Measurements from ENCODE around the gene LIPA. TPM values are rescaled to one million over a fixed set of nuclear protein-coding genes. Genes with fewer than 3 reads are reported as not detected.

LIPA gene
- total and polyA plus RNA-seq, 9 donors, result 26.6 to 191 (median 36.1) TPM

DNA sequence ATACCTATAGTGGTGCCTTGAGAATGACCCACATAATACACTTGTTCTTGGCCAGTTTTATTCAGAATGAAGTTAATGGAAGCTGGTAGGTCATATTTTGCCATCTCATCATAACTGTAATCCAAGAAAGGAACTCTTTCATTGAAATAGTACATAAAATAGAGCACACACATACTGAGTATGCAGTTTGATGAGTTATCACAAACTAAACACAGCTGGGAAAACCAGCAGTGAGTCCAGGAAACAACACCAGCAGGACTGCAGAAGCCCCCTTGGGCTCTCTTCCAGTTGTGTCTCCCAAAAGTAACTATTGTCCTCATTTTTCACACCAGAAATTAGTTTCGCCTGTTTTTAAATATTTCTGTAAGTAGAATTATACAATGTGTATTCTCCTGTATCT is 24.7 kb downstream of the LIPA start:
- Histone ChIP-seq H3K27me3 (no peaks in the 10 kb centered on the region), H3K36me3 (no peaks in the 10 kb centered on the region), H3K4me1 (ENCODE audit: insufficient read depth) (no peaks in the 10 kb centered on the region), H3K27ac (no peak overlapping the region), H3K9me3 (no peaks in the 10 kb centered on the region), H3K4me3 (no peak overlapping the region)
- DNase-seq, result no peak
- 97 to 100% (median 98%) methylated on average over 1 of the region's 1 CpG for WGBS, 3 donors
- intact Hi-C loops (cut with DNase I), result no loop called here
- TF ChIP-seq POLR2A (IDR thresholded peaks at IDR 0.05) (no peak), EP300 (IDR thresholded peaks at IDR 0.05) (no peak)
- TF ChIP-seq, protein P1, sequence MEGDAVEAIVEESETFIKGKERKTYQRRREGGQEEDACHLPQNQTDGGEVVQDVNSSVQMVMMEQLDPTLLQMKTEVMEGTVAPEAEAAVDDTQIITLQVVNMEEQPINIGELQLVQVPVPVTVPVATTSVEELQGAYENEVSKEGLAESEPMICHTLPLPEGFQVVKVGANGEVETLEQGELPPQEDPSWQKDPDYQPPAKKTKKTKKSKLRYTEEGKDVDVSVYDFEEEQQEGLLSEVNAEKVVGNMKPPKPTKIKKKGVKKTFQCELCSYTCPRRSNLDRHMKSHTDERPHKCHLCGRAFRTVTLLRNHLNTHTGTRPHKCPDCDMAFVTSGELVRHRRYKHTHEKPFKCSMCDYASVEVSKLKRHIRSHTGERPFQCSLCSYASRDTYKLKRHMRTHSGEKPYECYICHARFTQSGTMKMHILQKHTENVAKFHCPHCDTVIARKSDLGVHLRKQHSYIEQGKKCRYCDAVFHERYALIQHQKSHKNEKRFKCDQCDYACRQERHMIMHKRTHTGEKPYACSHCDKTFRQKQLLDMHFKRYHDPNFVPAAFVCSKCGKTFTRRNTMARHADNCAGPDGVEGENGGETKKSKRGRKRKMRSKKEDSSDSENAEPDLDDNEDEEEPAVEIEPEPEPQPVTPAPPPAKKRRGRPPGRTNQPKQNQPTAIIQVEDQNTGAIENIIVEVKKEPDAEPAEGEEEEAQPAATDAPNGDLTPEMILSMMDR (IDR thresholded peaks at IDR 0.05), result no peak

GRCh38 chr10:89224739-89225443 is 26.7 kb downstream of the LIPA start:
- H3K27ac ChIP-seq, result no peak overlapping the region
- no peaks in the 10 kb centered on the region for H3K4me1 ChIP-seq (ENCODE audit: insufficient read depth)
- H3K36me3 ChIP-seq, result no peaks in the 10 kb centered on the region
- DNase-seq, result no peak
- H3K27me3 ChIP-seq, result no peaks in the 10 kb centered on the region
- no peak overlapping the region for H3K4me3 ChIP-seq
- no peak for TF ChIP-seq EP300 (IDR thresholded peaks at IDR 0.05)
- TF ChIP-seq, protein P1 (IDR thresholded peaks at IDR 0.05), result no peak
- TF ChIP-seq POLR2A (IDR thresholded peaks at IDR 0.05), result no peak
- WGBS, 3 donors, result 56 to 67% (median 67%) methylated on average over 18 of the region's 18 CpGs
- intact Hi-C loops (cut with DNase I), result no loop called here
- H3K9me3 ChIP-seq, result no peaks in the 10 kb centered on the region

DNA sequence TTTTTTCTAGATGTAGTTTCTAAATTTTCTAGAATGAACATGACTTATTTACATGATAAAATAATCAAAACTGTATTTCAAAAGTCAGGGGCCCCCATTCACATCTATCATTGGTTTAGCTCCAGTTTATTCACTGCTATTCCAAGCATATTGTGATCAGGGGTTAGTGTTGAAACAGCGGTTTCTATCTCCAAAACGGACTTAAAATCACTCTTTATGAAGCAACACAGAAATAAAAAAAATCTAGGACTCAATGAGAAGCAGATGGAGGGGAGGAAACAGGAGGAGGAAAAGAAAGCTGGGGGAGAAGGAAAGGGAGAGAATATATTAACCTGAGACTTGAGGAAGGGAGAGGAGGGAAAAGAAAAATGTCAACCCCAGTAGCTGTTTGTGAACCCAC is 29.7 kb downstream of the LIPA start:
- intact Hi-C loops (cut with DNase I), result no loop called here
- Histone ChIP-seq H3K27me3 (no peaks in the 10 kb centered on the region), H3K9me3 (no peaks in the 10 kb centered on the region), H3K4me3 (no peak overlapping the region), H3K36me3 (no peaks in the 10 kb centered on the region), H3K27ac (no peak overlapping the region), H3K4me1 (ENCODE audit: insufficient read depth) (peaks cover 2% of the 10 kb centered on the region)
- DNase-seq, result no peak
- TF ChIP-seq, protein P1 (IDR thresholded peaks at IDR 0.05), result no peak
- no peak for TF ChIP-seq EP300 (IDR thresholded peaks at IDR 0.05)
- no peak for TF ChIP-seq POLR2A (IDR thresholded peaks at IDR 0.05)
- WGBS, 3 donors, result 42 to 48% (median 43%) methylated on average over 2 of the region's 2 CpGs

GRCh38 chr10:89219513-89220218 is 31.9 kb downstream of the LIPA start:
- WGBS, 3 donors, result 87 to 90% (median 87%) methylated on average over 4 of the region's 4 CpGs
- Histone ChIP-seq H3K9me3 (no peaks in the 10 kb centered on the region), H3K27me3 (no peaks in the 10 kb centered on the region), H3K4me3 (no peak overlapping the region), H3K27ac (no peak overlapping the region), H3K36me3 (no peaks in the 10 kb centered on the region), H3K4me1 (ENCODE audit: insufficient read depth) (peaks cover 2% of the 10 kb centered on the region)
- TF ChIP-seq POLR2A (IDR thresholded peaks at IDR 0.05) (no peak), EP300 (IDR thresholded peaks at IDR 0.05) (no peak)
- no peak for DNase-seq
- intact Hi-C loops (cut with DNase I), result loop anchor here (5.0 to 10.0 kb wide), 4 partner anchors 195 to 385 kb away; no protein-coding TSS in a partner anchor
